HEK293T (cell line): ENCODE results near the gene ACAT1.

Experiments used
- ARNT ChIP-seq: fragments of 450-650 bp; IDR thresholded peaks from 2 replicates; pipeline ENCODE4 v1.6.1; 2017; ENCODE audit warnings: mild to moderate bottlenecking
- BHLHE40 ChIP-seq: fragments of 450-650 bp; IDR thresholded peaks from 2 replicates; pipeline ENCODE4 v1.6.1; 2016; ENCODE audit warnings: mild to moderate bottlenecking, moderate library complexity, borderline replicate concordance
- ELF4 ChIP-seq: fragments of 450-650 bp; IDR thresholded peaks from 2 replicates; pipeline ENCODE4 v1.6.1; 2017; ENCODE audit warnings: antibody characterized with exemption
- FOXA1 ChIP-seq: fragments of 450-650 bp; IDR thresholded peaks from 2 replicates; pipeline ENCODE4 v1.6.1; 2016; ENCODE audit warnings: mild to moderate bottlenecking
- HDGF ChIP-seq: fragments of 450-650 bp; IDR thresholded peaks from 2 replicates; pipeline ENCODE4 v1.6.1; 2017; ENCODE audit warnings: antibody characterized with exemption, borderline replicate concordance
- NFRKB ChIP-seq: fragments of 450-650 bp; IDR thresholded peaks from 2 replicates; pipeline ENCODE4 v1.6.1; 2016; ENCODE audit warnings: mild to moderate bottlenecking, moderate library complexity
- SUZ12 ChIP-seq: fragments of 450-650 bp; IDR thresholded peaks from 2 replicates; pipeline ENCODE4 v1.6.1; 2016; ENCODE audit warnings: mild to moderate bottlenecking
- TF ChIP-seq, protein P1 (sequence below): fragments of 450-650 bp; IDR thresholded peaks from 2 replicates; pipeline ENCODE4 v1.6.1; 2016

DNA sequence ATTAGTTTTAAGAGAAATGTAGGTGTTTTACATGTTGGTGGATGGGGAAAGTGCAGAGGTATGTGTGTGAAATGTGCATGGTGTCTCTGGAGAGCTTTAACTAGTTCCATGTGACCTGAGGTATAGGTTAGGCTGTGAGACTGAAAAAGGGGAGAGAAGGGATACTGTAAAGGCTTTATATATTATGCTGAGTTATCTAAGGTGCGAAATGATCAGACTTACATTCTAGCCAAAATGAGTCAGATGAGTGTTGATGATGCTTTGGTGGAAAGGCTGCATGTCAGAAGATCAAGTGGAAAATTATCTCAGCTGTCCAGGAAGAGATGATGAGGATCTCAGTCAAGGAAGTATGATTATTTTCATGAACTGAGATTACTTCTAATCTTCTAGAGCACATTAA is 15.8 kb downstream of the ACAT1 start:
- no peak for TF ChIP-seq NFRKB
- no peak for TF ChIP-seq SUZ12
- TF ChIP-seq, protein P1, sequence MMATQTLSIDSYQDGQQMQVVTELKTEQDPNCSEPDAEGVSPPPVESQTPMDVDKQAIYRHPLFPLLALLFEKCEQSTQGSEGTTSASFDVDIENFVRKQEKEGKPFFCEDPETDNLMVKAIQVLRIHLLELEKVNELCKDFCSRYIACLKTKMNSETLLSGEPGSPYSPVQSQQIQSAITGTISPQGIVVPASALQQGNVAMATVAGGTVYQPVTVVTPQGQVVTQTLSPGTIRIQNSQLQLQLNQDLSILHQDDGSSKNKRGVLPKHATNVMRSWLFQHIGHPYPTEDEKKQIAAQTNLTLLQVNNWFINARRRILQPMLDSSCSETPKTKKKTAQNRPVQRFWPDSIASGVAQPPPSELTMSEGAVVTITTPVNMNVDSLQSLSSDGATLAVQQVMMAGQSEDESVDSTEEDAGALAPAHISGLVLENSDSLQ, result no peak
- TF ChIP-seq HDGF, result no peak
- TF ChIP-seq FOXA1, result no peak
- TF ChIP-seq BHLHE40, result no peak
- TF ChIP-seq ARNT, result no peak
- no peak for TF ChIP-seq ELF4
